Upper lobe of left lung (tissue), 6 donors: Measurements from ENCODE around the gene DNAJC3. TPM values are rescaled to one million over a fixed set of nuclear protein-coding genes. Genes with fewer than 3 reads are reported as not detected.

ENCODE experiments used
- ATAC-seq, 2 donors: fragments of 200-7000 bp; cut with Tn5 transposase; one replicate each; pipeline ENCODE4 v1.9.1; 2022; ENCODE audit warnings: mild to moderate bottlenecking in 2 of 2, moderate library complexity in 2 of 2; ENCODE audit not compliant: low FRiP score in 2 of 2
- DNase-seq, 2 donors: peaks; one replicate each; pipeline ENCODE4 v3.0.0-alpha.2; 2019 to 2020
- H3K27ac ChIP-seq, 4 donors: fragments of 200-600 bp; sonication (generic); one replicate each; pipeline ENCODE4 v1.5.1; 2016 to 2019
- H3K27me3 ChIP-seq, 4 donors: fragments of 200-600 bp; sonication (generic); one replicate each; pipeline ENCODE4 v1.5.1; 2017 to 2019
- H3K36me3 ChIP-seq, 4 donors: fragments of 200-600 bp; sonication (generic); one replicate each; pipeline ENCODE4 v1.5.1; 2016 to 2019
- H3K4me1 ChIP-seq, 4 donors: fragments of 200-600 bp; sonication (generic); one replicate each; pipeline ENCODE4 v1.5.1; 2018 to 2019
- H3K4me3 ChIP-seq, 4 donors: fragments of 200-600 bp; sonication (generic); one replicate each; pipeline ENCODE4 v1.5.1; 2017 to 2019; ENCODE audit warnings: mild to moderate bottlenecking in 2 of 4, moderate library complexity in 1 of 4
- H3K9me3 ChIP-seq, 4 donors: fragments of 200-600 bp; sonication (generic); one replicate each; pipeline ENCODE4 v1.5.1; 2018 to 2019
- CTCF ChIP-seq, 6 experiments: fragments of 450-650 bp in 4 of 6; fragments of 200-600 bp in 2 of 6; sonication (generic) in 2 of 6; IDR thresholded peaks; one replicate each; pipeline ENCODE4 v1.5.1; 2016 to 2019; ENCODE audit warnings: antibody characterized with exemption in 6 of 6
- EP300 ChIP-seq, 4 donors: sonication (generic); formaldehyde crosslinking; IDR thresholded peaks; one replicate each; pipeline ENCODE4 v1.5.1; 2017; ENCODE audit warnings: antibody characterized with exemption in 4 of 4, control low read depth in 2 of 4
- POLR2A ChIP-seq, 4 donors: fragments of 450-650 bp; IDR thresholded peaks; one replicate each; pipeline ENCODE4 v1.5.1; 2016 to 2017; ENCODE audit warnings: antibody characterized with exemption in 4 of 4, mild to moderate bottlenecking in 2 of 4
- POLR2AphosphoS5 ChIP-seq, 2 donors: sonication (generic); formaldehyde crosslinking; IDR thresholded peaks; one replicate each; pipeline ENCODE4 v1.5.1; 2017; ENCODE audit warnings: antibody characterized with exemption in 2 of 2
- WGBS, 2 donors: methylation state at CpG; one replicate each; pipeline ENCODE4 v1.1.5; 2017 to 2018; 5-methylcytosine and 5-hydroxymethylcytosine counted together
- small RNA-seq, 4 donors: library from RNA; depleted of rRNA; stranded (forward); fragments of <200 nt; gene quantifications; one replicate each; pipeline ENCODE3, GENCODE V24; 2016
- total RNA-seq, 6 donors: library from RNA; depleted of rRNA in 4 of 6; stranded (reverse); fragments of >200 nt in 4 of 6; gene quantifications; one replicate each; pipeline versions ENCODE4 v1.1.0 to v1.2.1, GENCODE V29; 2016 to 2021
- donor health status: DM: no; HTN: no; CAD: no; lungs with moderate emphysema.
- donor health status: DM: no; HTN: yes; CAD: no; lungs with severe emphysema.

Gene DNAJC3
- total RNA-seq, 6 donors from 2014 or later, result 27.2 to 86.2 (median 53.3) TPM

GRCh38 chr13:95841894-95842293 lies 165.0 kb downstream of the DNAJC3 start:
- Histone ChIP-seq H3K27ac (no peak overlapping the region), H3K4me3 (no peak overlapping the region), H3K36me3 (no peaks in the 10 kb centered on the region), H3K27me3 (no peaks in the 10 kb centered on the region), H3K4me1 (no peaks in the 10 kb centered on the region), H3K9me3 (no peaks in the 10 kb centered on the region)
- no peak for TF ChIP-seq POLR2AphosphoS5 (IDR thresholded peaks at IDR 0.05)
- no peak for ATAC-seq
- no peak for DNase-seq

GRCh38 chr13:95842898-95843297 lies 166.0 kb downstream of the DNAJC3 start:
- no peaks in the 10 kb centered on the region for H3K27me3 ChIP-seq
- no peak for ATAC-seq
- DNase-seq, result no peak
- no peaks in the 10 kb centered on the region for H3K4me1 ChIP-seq
- no peaks in the 10 kb centered on the region for H3K9me3 ChIP-seq
- WGBS, 2 donors, result 91 to 93% methylated on average over 2 of the region's 2 CpGs
- no peaks in the 10 kb centered on the region for H3K36me3 ChIP-seq
- H3K27ac ChIP-seq, result no peak overlapping the region
- TF ChIP-seq EP300 (IDR thresholded peaks at IDR 0.05) (no peak), POLR2A (IDR thresholded peaks at IDR 0.05) (no peak), CTCF (IDR thresholded peaks at IDR 0.05) (no peak), POLR2AphosphoS5 (IDR thresholded peaks at IDR 0.05) (no peak)
- no peak overlapping the region for H3K4me3 ChIP-seq

Small RNA genes within 50 kb of the gene (small RNA-seq; reads per million reads assigned to genes)
- gene HMGN1P24, result 0 reads per million in 4 donors

Other genes starting within 250 kb of the DNAJC3 start
- 1 to 10 TPM in 4 of 6 donors, not detected in 2; 1.6 to 4.5 (median 2.4) TPM for gene CLDN10, start 124.4 kb upstream of the DNAJC3 start, total RNA-seq
- gene DZIP1, start 32.4 kb upstream of the DNAJC3 start, total RNA-seq, result 10 to 100 TPM in 1 of 6 donors, 1 to 10 TPM in 5; 4.8 to 18.4 (median 8.7) TPM